Keratinocyte (primary cell): ENCODE data around the gene MINDY4. TPM values are rescaled to one million over a fixed set of nuclear protein-coding genes. Genes with fewer than 3 reads are reported as not detected.

ENCODE experiments used
- DNase-seq: peaks from one replicate; pipeline ENCODE4 v3.0.0-alpha.2; 2011; ENCODE audit warnings: low read depth, missing footprints, low spot score
- FAIRE-seq: peaks from 2 replicates; lab custom pipeline; 2011; peaks lifted over from hg19 to GRCh38; lab: Jason Lieb, UNC
- H2AFZ ChIP-seq: 2 replicates; pipeline ENCODE4 v1.6.0; 2012; ENCODE audit warnings: low read length, control low read depth, inconsistent platforms; ENCODE audit not compliant: control insufficient read depth
- H3K27ac ChIP-seq: 2 replicates; pipeline ENCODE4 v1.5.1; 2011; ENCODE audit warnings: low read length; ENCODE audit not compliant: control insufficient read depth, insufficient read depth
- H3K27me3 ChIP-seq: 3 replicates; pipeline ENCODE4 v1.6.0; 2011; ENCODE audit warnings: low read length; ENCODE audit not compliant: control insufficient read depth, insufficient read depth; ENCODE audit errors: extremely low read depth
- H3K36me3 ChIP-seq, 2 experiments: 2 replicates in 1 of 2; 3 replicates in 1 of 2; pipeline ENCODE4 v1.5.1; 2011; ENCODE audit warnings: low read length in 2 of 2, mild to moderate bottlenecking in 1 of 2; ENCODE audit not compliant: control insufficient read depth in 2 of 2, insufficient read depth in 2 of 2; ENCODE audit errors: extremely low read depth in 1 of 2
- H3K4me1 ChIP-seq: 3 replicates; pipeline ENCODE4 v1.5.1; 2011; ENCODE audit warnings: low read length; ENCODE audit not compliant: control insufficient read depth, insufficient read depth; ENCODE audit errors: extremely low read depth
- H3K4me2 ChIP-seq: 3 replicates; pipeline ENCODE4 v1.6.0; 2011; ENCODE audit warnings: low read depth, low read length; ENCODE audit not compliant: control insufficient read depth, insufficient read depth; ENCODE audit errors: extremely low read depth
- H3K4me3 ChIP-seq, 3 experiments: fragments of 200-600 bp in 1 of 3; sonication (generic) in 1 of 3; 2 replicates in 2 of 3; 3 replicates in 1 of 3; pipeline ENCODE4 v1.5.1; 2011 to 2016; ENCODE audit warnings: low read length in 3 of 3, mild to moderate bottlenecking in 3 of 3, control low read depth in 2 of 3, inconsistent platforms in 1 of 3, low read depth in 1 of 3, mixed read lengths in 1 of 3, mixed run types in 1 of 3, moderate library complexity in 1 of 3; ENCODE audit not compliant: control insufficient read depth in 2 of 3, insufficient read depth in 2 of 3; ENCODE audit errors: extremely low read depth in 1 of 3
- H3K79me2 ChIP-seq: 2 replicates; pipeline ENCODE4 v1.6.0; 2012; ENCODE audit warnings: low read length; ENCODE audit not compliant: control insufficient read depth, insufficient read depth
- H3K9ac ChIP-seq: 3 replicates; pipeline ENCODE4 v1.6.0; 2011; ENCODE audit warnings: low read length; ENCODE audit not compliant: control insufficient read depth, insufficient read depth; ENCODE audit errors: extremely low read depth
- H3K9me1 ChIP-seq: 3 replicates; pipeline ENCODE4 v1.6.0; 2011; ENCODE audit warnings: low read length; ENCODE audit not compliant: control insufficient read depth, insufficient read depth; ENCODE audit errors: extremely low read depth
- H3K9me3 ChIP-seq: 2 replicates; pipeline ENCODE4 v1.5.1; 2012; ENCODE audit warnings: low read depth, low read length; ENCODE audit not compliant: control insufficient read depth
- H4K20me1 ChIP-seq: 3 replicates; pipeline ENCODE4 v1.6.0; 2011; ENCODE audit warnings: low read length; ENCODE audit not compliant: control insufficient read depth, insufficient read depth; ENCODE audit errors: extremely low read depth
- CTCF ChIP-seq, 3 experiments: IDR thresholded peaks in 1 of 3; conservative IDR thresholded peaks in 1 of 3; optimal IDR thresholded peaks in 1 of 3; 2 replicates in 2 of 3; 3 replicates in 1 of 3; pipeline versions ENCODE3 to v1.5.1; 2011; ENCODE audit warnings: low read length in 3 of 3, mild to moderate bottlenecking in 3 of 3, moderate library complexity in 2 of 3, control low read depth in 1 of 3, inconsistent platforms in 1 of 3; ENCODE audit not compliant: insufficient read depth in 2 of 3; ENCODE audit errors: extremely low read depth in 1 of 3
- EZH2 ChIP-seq: IDR thresholded peaks from one replicate; pipeline ENCODE4 v1.6.1; 2012; ENCODE audit warnings: inconsistent platforms, mild to moderate bottlenecking, low read length, moderate library complexity
- dilution Hi-C: fragments of 300-500 bp; cut with MboI; formaldehyde crosslinking; loops from one replicate; pipeline ENCODE4 v1.7.0; 2020; ENCODE audit warnings: low sequenced_read_pairs; ENCODE audit not compliant: extremely low pct_ligation_motif_present
- polyA plus RNA-seq, 5 experiments: library from polyadenylated mRNA; depleted of rRNA in 3 of 5; stranded (reverse) in 3 of 5; stranded (forward) in 1 of 5; unstranded in 1 of 5; fragments of >200 nt; gene quantifications; 1 replicate in 1 of 5; 2 replicates in 3 of 5; 3 replicates in 1 of 5; pipeline versions ENCODE4 v1.2.1 to v1.2.3, GENCODE V29; 2011 to 2012; ENCODE audit warnings: missing spikeins in 2 of 5, low read depth in 1 of 5, low replicate concordance in 1 of 5

MINDY4 gene
- polyA plus RNA-seq, 1 donor (not counting 4 experiments of a cell fraction or from before 2014, with no cell fraction given) = 1.5 TPM

- H3K79me2 ChIP-seq = no peaks in the 10 kb centered on the region
- H3K9ac ChIP-seq = no peak overlapping the region
- H3K9me1 ChIP-seq = no peaks in the 10 kb centered on the region
- DNase-seq = no peak
- H3K4me1 ChIP-seq = peaks cover 63% of the 10 kb centered on the region
- H3K4me3 ChIP-seq = no peak overlapping the region
- H4K20me1 ChIP-seq = no peaks in the 10 kb centered on the region
- H3K9me3 ChIP-seq = no peaks in the 10 kb centered on the region
- dilution Hi-C loops = no loop called here
- H2AFZ ChIP-seq = no peak overlapping the region
- TF ChIP-seq EZH2 (no peak), CTCF (optimal IDR thresholded peaks at IDR 0.05 in 1 of 3, IDR thresholded peaks at IDR 0.05 in 1 of 3, conservative IDR thresholded peaks at IDR 0.05 in 1 of 3; ENCODE audit: extremely low read depth in 1 of 3, insufficient read depth in 2 of 3, low read length in 3 of 3) (no peak)
- FAIRE-seq = no peak
- H3K27me3 ChIP-seq = no peaks in the 10 kb centered on the region
- H3K36me3 ChIP-seq = no peaks in the 10 kb centered on the region
- H3K4me2 ChIP-seq = no peak overlapping the region
- H3K27ac ChIP-seq = no peak overlapping the region
These were observed 26.2 kb downstream of the MINDY4 start for GRCh38 chr7:30797176-30798040.

- no peaks in the 10 kb centered on the region for H3K79me2 ChIP-seq
- H3K4me1 ChIP-seq = peaks cover 70% of the 10 kb centered on the region
- FAIRE-seq (peak; percentile 95), DNase-seq (peak; percentile 97)
- H3K4me3 ChIP-seq = no peak overlapping the region
- peak overlapping the region; percentile 42 for H3K9ac ChIP-seq
- peak overlapping the region; percentile 78 for H3K27ac ChIP-seq
- dilution Hi-C loops = no loop called here
- H3K36me3 ChIP-seq = no peaks in the 10 kb centered on the region
- no peaks in the 10 kb centered on the region for H3K27me3 ChIP-seq
- H3K9me1 ChIP-seq = no peaks in the 10 kb centered on the region
- H3K9me3 ChIP-seq = no peaks in the 10 kb centered on the region
- no peak for TF ChIP-seq EZH2
- TF ChIP-seq CTCF (optimal IDR thresholded peaks at IDR 0.05 in 1 of 3, IDR thresholded peaks at IDR 0.05 in 1 of 3, conservative IDR thresholded peaks at IDR 0.05 in 1 of 3; ENCODE audit: extremely low read depth in 1 of 3, insufficient read depth in 2 of 3, low read length in 3 of 3) = no peak
- no peaks in the 10 kb centered on the region for H4K20me1 ChIP-seq
- H2AFZ ChIP-seq = no peak overlapping the region
- peak overlapping the region; percentile 72 for H3K4me2 ChIP-seq
These were observed 28.2 kb downstream of the MINDY4 start for GRCh38 chr7:30799206-30799975.
